MCF 10A (cell line): ENCODE measurements around the gene OCSTAMP. TPM values are rescaled to one million over a fixed set of nuclear protein-coding genes. Genes with fewer than 3 reads are reported as not detected.
A peak's percentile ranks its signal among the peaks of the same experiment; 100 is the strongest.

ENCODE experiments used
- BruUV-seq: library from RNA; stranded (reverse); fragments of 400-500 nt; replicated peaks from 2 replicates; lab custom pipeline; 2021; lab: Mats Ljungman, UMichigan
- CTCF ChIA-PET: fragments of 300-600 bp; sonication (Branson Sonifier 250); formaldehyde crosslinking; extraction: SDS; loops from one replicate; lab custom pipeline; 2021; ENCODE audit warnings: antibody characterized with exemption, inconsistent platforms; lab: Yijun Ruan, JAX
- POLR2A ChIA-PET: fragments of 300-600, 350-650 bp; sonication (Branson Sonifier 250); formaldehyde crosslinking; extraction: SDS; loops from one replicate; lab custom pipeline; 2020; ENCODE audit warnings: antibody characterized with exemption, inconsistent platforms; lab: Yijun Ruan, JAX
- DNase-seq: peaks from one replicate; pipeline ENCODE4 v3.0.0-alpha.2; 2018; ENCODE audit not compliant: unreplicated experiment
- H3K27ac Mint-ChIP-seq: one replicate; pipeline ENCODE4 v1.8.0; 2022; ENCODE audit warnings: mild to moderate bottlenecking, low read depth, mixed read lengths; ENCODE audit not compliant: unreplicated experiment
- H3K27me3 Mint-ChIP-seq: one replicate; pipeline ENCODE4 v1.8.0; 2022; ENCODE audit warnings: mixed read lengths; ENCODE audit not compliant: insufficient read depth, unreplicated experiment
- H3K36me3 Mint-ChIP-seq: one replicate; pipeline ENCODE4 v1.8.0; 2022; ENCODE audit warnings: mild to moderate bottlenecking, moderate library complexity, mixed read lengths; ENCODE audit not compliant: insufficient read depth, unreplicated experiment
- H3K4me1 Mint-ChIP-seq: one replicate; pipeline ENCODE4 v1.8.0; 2022; ENCODE audit warnings: mixed read lengths; ENCODE audit not compliant: insufficient read depth, unreplicated experiment
- H3K4me3 Mint-ChIP-seq: one replicate; pipeline ENCODE4 v1.8.0; 2022; ENCODE audit warnings: mild to moderate bottlenecking, moderate library complexity, mixed read lengths; ENCODE audit not compliant: unreplicated experiment
- H3K9me3 Mint-ChIP-seq: one replicate; pipeline ENCODE4 v1.8.0; 2022; ENCODE audit warnings: mixed read lengths; ENCODE audit not compliant: unreplicated experiment
- intact Hi-C: fragments of 100-400 bp; cut with micrococcal nuclease; formaldehyde crosslinking; loops from 2 replicates; pipeline ENCODE4 v1.14.1; 2022
- total RNA-seq: library from RNA; stranded (reverse); gene quantifications from 2 replicates; pipeline ENCODE4 v1.2.3, GENCODE V29; 2022
- TF ChIP-seq, protein P1 (sequence below): fragments of 200-600 bp; IDR thresholded peaks from one replicate; pipeline ENCODE4 v1.8.0; 2022; ENCODE audit warnings: antibody characterized with exemption, mild to moderate bottlenecking; ENCODE audit not compliant: unreplicated experiment

Gene OCSTAMP
- total RNA-seq, 1 experiment from 2014 or later = not detected

DNA sequence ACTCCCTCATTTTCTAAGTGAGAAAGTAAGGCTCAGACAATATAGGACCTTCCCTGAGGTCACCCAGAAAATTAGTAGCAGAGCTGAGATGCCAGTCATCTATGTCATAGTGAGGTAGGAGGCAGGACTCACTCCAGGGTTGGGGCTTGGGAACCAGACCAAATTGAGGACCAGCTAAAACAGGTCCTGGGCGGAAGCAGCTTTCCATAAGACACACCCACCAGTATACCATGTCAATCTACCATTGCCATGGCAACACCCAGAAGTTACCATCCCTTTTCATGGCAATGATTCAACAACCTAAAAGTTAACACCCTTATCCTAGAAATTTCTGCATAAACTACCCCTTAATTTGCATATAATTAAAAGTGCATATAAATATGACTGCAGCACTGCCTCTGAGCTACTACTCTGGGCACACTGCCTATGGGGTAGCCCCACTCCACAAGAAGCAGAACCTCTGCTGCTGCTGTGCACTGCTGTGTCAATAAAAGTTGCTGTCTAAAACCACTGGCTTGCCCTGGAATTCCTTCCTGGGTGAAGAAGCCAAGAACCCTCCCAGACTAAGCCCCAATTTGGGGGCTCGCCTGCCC is 30.3 kb upstream of the OCSTAMP start:
- peak; percentile 3 for DNase-seq
- BruUV-seq = no TSS peak
- ChIA-PET CTCF (no interaction called here), POLR2A (no interaction called here)
- Mint-ChIP-seq H3K4me3 (no peak overlapping the region), H3K4me1 (no peaks in the 10 kb centered on the region), H3K9me3 (no peaks in the 10 kb centered on the region), H3K27ac (no peak overlapping the region), H3K27me3 (peaks cover 32% of the 10 kb centered on the region), H3K36me3 (no peaks in the 10 kb centered on the region)
- intact Hi-C loops = no loop called here
- TF ChIP-seq, protein P1, sequence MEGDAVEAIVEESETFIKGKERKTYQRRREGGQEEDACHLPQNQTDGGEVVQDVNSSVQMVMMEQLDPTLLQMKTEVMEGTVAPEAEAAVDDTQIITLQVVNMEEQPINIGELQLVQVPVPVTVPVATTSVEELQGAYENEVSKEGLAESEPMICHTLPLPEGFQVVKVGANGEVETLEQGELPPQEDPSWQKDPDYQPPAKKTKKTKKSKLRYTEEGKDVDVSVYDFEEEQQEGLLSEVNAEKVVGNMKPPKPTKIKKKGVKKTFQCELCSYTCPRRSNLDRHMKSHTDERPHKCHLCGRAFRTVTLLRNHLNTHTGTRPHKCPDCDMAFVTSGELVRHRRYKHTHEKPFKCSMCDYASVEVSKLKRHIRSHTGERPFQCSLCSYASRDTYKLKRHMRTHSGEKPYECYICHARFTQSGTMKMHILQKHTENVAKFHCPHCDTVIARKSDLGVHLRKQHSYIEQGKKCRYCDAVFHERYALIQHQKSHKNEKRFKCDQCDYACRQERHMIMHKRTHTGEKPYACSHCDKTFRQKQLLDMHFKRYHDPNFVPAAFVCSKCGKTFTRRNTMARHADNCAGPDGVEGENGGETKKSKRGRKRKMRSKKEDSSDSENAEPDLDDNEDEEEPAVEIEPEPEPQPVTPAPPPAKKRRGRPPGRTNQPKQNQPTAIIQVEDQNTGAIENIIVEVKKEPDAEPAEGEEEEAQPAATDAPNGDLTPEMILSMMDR = no peak

GRCh38 chr20:46578745-46579144 is 28.3 kb upstream of the OCSTAMP start:
- Mint-ChIP-seq H3K27ac (no peak overlapping the region), H3K36me3 (no peaks in the 10 kb centered on the region), H3K4me3 (no peak overlapping the region), H3K4me1 (no peaks in the 10 kb centered on the region), H3K27me3 (peaks cover 51% of the 10 kb centered on the region), H3K9me3 (no peaks in the 10 kb centered on the region)
- intact Hi-C loops = no loop called here
- POLR2A ChIA-PET = no interaction called here
- no peak for DNase-seq
- BruUV-seq = no TSS peak
- CTCF ChIA-PET = interaction anchor here (0.6 kb wide), 1 partner anchor 179 kb away, joined by 4 read pairs; no protein-coding TSS in a partner anchor
- TF ChIP-seq, protein P1 = no peak

DNA sequence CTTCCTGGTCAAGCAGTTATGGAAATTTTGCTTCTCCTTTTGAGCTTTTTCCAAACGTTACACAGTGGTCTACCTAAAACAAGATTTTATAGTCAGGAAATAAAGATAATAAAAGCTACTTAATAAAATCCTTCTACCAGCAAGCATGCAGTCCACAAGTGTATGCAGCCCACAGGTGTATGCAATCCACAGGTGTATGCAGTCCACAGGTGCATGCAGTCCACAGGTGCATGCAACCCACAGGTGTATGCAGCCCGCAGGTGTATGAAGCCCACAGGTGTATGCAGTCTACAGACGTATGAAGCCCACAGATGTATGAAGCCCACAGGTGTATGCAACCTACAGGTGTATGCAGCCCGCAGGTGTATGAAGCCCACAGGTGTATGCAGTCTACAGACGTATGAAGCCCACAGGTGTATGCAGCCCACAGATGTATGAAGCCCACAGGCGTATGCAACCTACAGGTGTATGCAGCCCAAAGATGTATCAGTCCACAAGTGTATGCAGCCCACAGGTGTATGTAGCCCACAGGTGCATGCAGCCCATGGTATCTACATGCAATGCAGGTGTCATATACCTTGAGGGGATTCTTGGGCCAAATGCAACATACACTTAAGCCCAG is 26.4 kb upstream of the OCSTAMP start:
- H3K4me1 Mint-ChIP-seq = no peaks in the 10 kb centered on the region
- POLR2A ChIA-PET = no interaction called here

DNA sequence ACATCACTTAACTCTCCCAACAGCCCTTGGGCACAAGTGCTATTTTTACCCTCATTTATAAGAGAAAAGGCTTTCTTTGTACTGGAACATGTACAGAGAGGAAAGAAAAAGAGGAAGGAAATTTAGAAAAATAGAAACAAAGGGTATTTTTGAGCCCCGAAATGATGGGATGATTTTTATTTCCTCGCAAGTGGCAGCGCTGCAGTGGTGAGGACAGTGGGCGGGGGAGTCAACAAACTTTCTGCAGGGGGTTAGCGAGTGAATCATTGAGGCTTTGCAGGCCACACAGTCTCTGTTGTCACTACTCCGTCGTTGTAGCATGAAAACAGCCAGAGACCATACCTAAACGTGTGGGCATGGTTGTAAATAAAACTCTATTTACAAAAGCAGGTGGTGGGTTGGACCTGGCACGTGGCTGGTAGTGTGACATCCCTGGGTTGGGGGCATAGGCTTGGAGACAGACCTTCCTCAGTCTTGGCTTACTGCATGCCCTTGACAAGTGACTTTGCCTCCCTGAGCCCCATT is 25.5 kb upstream of the OCSTAMP start:
- Mint-ChIP-seq H3K27ac (no peak overlapping the region), H3K27me3 (peaks cover 62% of the 10 kb centered on the region), H3K9me3 (no peaks in the 10 kb centered on the region), H3K4me1 (no peaks in the 10 kb centered on the region), H3K4me3 (no peak overlapping the region), H3K36me3 (no peaks in the 10 kb centered on the region)
- POLR2A ChIA-PET = no interaction called here
- no TSS peak for BruUV-seq
- TF ChIP-seq, protein P1 = no peak
- CTCF ChIA-PET = interaction anchor here (0.9 to 1.0 kb wide), 2 partner anchors 14 to 26 kb away, joined by 3 read pairs; no protein-coding TSS in a partner anchor
- intact Hi-C loops = no loop called here
- no peak for DNase-seq

More for the DNA sequence above, 26.4 kb upstream of the OCSTAMP start:
- Mint-ChIP-seq H3K9me3 (no peaks in the 10 kb centered on the region), H3K4me3 (no peak overlapping the region), H3K27me3 (peaks cover 62% of the 10 kb centered on the region), H3K36me3 (no peaks in the 10 kb centered on the region), H3K27ac (no peak overlapping the region)
- intact Hi-C loops = no loop called here
- DNase-seq = no peak
- CTCF ChIA-PET = no interaction called here
- BruUV-seq = no TSS peak
- TF ChIP-seq, protein P1 = no peak
